Epithelial cell of proximal tubule (primary cell): Measurements from ENCODE around the gene PCDHGA1. TPM values are rescaled to one million over a fixed set of nuclear protein-coding genes. Genes with fewer than 3 reads are reported as not detected.

ENCODE experiments used
- DNase-seq: peaks from one replicate; pipeline ENCODE4 v3.0.0-alpha.2; 2011; ENCODE audit warnings: low read depth
- H3K4me3 ChIP-seq: 2 replicates; pipeline ENCODE4 v1.5.1; 2011; ENCODE audit warnings: low read depth, mild to moderate bottlenecking, low read length
- total RNA-seq: library from RNA; depleted of rRNA; stranded (reverse); fragments of >200 nt; gene quantifications from 2 replicates; pipeline ENCODE4 v1.2.3, GENCODE V29; 2015
- TF ChIP-seq, protein P1 (sequence below): conservative IDR thresholded peaks from 2 replicates; pipeline ENCODE4 v1.5.1; 2012; ENCODE audit warnings: low read depth, mild to moderate bottlenecking, low read length

PCDHGA1 gene
- total RNA-seq, 1 donor from 2014 or later, result 0.75 TPM

DNA sequence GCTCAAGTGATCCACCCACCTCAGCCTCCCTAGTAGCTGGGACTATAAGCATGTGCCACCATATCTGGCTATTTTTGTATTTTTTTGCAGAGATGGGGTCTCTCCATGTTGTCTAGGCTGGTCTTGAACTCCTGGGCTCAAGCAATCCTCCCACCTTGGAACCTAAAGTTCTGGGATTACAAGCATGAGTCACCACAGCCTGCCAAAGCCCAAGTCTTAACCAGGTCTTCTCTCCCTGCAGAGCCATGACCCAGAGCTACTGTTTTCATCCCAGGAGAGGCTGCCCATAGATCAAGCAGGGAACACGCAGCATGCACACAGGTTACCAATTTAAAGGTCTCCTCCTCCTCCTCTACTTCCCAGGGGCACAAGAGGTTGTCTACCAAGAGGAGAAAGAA lies 188.3 kb downstream of the PCDHGA1 start:
- TF ChIP-seq, protein P1, sequence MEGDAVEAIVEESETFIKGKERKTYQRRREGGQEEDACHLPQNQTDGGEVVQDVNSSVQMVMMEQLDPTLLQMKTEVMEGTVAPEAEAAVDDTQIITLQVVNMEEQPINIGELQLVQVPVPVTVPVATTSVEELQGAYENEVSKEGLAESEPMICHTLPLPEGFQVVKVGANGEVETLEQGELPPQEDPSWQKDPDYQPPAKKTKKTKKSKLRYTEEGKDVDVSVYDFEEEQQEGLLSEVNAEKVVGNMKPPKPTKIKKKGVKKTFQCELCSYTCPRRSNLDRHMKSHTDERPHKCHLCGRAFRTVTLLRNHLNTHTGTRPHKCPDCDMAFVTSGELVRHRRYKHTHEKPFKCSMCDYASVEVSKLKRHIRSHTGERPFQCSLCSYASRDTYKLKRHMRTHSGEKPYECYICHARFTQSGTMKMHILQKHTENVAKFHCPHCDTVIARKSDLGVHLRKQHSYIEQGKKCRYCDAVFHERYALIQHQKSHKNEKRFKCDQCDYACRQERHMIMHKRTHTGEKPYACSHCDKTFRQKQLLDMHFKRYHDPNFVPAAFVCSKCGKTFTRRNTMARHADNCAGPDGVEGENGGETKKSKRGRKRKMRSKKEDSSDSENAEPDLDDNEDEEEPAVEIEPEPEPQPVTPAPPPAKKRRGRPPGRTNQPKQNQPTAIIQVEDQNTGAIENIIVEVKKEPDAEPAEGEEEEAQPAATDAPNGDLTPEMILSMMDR, result no peak
- DNase-seq, result no peak

DNA sequence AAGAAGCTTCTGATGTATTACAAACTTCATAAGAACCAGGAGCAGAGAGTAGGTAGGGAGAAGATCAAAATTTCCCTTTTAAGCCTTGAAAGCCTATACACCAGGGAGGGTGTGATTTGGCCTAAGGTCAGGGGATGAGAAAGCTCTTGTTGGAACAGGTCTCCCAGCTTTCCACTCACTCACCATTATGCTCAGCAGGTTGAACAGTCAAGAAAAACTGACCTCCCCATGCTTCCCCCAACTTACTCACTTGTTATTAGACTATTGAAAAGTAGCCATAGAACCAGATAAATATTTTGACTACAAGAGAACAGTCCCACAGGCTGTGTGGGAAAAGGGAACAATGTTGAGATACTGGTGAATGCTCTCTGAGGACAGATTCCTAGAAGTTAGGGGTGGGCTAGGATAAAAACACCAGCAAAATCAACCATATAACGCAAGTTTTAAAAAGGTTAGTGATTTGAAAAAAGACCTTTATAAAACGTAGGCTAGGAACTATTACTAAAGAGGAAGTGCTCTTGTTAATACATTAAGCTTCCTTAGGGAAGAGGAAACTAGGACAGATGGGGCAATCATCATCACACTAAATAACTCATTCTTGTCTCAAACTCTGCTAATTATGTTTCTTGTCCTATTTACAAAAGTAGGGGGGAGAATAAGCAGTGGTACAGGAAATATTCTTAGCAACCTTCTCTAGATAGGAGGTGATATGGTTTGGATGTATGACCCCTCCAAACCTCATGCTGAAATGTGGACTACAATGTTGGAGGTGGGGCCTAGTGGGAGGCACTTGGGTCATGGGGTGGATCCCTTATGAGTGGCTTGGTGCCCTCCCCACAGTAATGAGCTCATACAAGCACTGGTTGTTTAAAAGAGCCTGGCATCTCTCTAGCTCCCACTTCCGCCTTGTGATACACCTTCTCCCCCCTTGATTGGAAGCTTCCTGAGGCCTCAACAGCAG lies 189.6 kb downstream of the PCDHGA1 start:
- TF ChIP-seq, protein P1, result no peak
- H3K4me3 ChIP-seq, result no peak overlapping the region
- no peak for DNase-seq

More for the DNA sequence above, 188.3 kb downstream of the PCDHGA1 start:
- no peak overlapping the region for H3K4me3 ChIP-seq

DNA sequence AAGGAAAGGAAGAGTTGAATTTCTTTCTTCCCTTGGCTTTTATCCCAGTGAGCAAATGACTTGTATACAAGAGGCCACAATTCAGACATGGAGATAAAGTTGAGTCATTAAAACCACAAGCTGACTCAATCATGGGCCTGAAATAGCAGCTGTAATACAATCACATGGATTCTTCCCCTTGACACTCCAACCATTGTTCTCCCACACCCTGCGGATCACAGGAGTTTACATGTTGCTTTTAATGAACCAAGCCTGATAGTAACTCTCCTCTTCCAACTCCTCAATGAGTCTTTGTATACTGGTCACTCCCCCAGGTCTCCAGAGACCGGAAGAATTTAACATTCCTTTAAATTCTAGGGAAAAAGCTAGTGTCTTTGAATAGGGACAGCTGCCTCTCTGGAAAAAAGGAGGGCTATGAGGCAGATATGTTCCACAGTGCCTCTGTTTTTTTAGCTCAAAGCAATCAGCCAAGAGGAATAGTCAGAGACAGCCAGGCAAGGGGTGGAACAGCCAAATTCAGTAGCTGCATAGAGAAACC lies 191.0 kb downstream of the PCDHGA1 start:
- no peak overlapping the region for H3K4me3 ChIP-seq
- peak; percentile 98 for DNase-seq
- TF ChIP-seq, protein P1, result no peak

DNA sequence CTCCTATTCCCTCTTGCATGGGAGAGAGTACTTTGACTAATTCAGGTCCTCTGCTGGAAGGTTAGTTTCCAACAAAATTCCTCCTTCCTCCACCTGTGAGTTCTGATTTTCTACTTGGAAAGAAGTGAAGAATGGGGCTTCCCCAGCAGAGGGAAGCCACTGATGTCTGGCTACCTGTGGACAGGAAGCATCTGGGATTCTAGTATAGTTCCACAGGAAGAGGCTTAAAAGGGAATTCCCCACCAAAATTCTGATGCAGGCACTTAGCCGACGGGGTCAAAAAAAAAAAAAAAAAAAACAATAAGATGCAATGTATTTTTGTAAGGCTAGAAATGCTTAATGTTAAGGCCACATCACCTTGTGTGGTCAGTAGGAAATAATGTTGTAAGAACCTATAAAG lies 192.0 kb downstream of the PCDHGA1 start:
- TF ChIP-seq, protein P1, result no peak
- no peak for DNase-seq
- no peak overlapping the region for H3K4me3 ChIP-seq

DNA sequence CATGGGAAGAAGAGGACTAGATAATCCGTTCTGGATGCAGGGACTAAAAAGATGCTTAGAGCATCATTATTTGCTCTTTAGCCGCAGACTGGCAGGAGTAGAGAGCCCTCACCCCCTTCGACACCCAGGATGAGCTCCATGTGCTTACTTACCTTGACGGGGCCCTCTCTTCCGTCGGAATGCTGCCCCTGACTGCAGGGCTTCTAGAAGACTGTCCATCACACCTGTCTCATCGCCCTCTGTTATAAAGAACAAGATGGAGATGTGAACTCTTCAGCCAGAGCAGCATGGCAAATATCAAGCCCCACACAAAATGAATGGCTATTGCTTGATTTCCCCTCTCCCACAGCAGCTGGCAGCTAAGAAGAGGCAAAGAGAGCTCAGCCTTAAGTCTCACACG lies 193.7 kb downstream of the PCDHGA1 start:
- TF ChIP-seq, protein P1, result no peak
- no peak for DNase-seq
- no peak overlapping the region for H3K4me3 ChIP-seq

DNA sequence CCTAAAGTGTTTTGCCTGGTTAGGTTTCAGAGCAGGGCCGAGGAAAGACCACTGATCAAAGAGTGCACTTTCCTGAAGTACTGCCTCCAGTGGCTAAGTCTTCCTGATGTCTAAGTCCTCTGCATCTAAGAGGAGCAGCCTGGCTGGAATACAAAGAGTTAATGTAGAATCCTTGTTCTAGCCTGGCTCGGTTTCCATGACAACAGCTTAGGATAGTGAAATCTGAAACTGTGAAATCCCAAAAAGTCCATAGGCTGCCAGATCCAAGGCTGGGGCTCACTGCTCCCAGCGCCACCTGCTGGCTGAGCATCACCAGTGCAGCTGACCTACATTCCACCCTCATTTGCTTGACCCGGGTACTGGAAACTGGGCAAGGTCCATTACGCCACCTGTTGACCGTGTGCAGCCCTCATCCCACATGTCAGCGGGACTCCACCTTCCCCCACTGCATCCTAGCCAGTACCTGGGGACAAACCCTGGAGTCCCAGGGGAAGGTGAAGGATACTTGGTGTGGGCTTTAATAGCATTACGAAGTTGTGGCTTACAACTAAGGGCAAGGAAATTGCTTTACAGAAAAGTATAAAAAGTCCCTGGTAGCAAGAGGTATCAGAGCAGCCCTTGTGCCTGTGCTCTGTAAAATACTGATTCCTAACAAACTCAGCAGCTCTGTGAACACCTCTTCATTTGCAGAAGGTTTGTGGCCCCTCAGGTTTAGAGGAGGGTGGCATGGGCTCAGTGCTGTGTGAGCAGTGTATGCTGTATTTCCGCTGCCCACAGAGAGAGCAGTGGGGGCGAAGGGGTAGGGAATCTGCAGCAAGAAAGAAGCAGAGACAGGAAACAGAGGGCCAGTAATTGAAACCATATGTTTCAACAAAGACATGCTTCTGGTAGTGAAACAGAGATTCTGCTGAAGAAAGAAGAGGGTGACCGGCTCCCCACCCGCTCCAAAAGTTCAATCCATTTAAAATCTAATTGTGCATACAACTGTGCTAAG lies 194.6 kb downstream of the PCDHGA1 start:
- no peak overlapping the region for H3K4me3 ChIP-seq
- TF ChIP-seq, protein P1, result peak; percentile 100
- DNase-seq, result no peak
